ENCODE data around the gene GRIP2.

Gene GRIP2

DNA sequence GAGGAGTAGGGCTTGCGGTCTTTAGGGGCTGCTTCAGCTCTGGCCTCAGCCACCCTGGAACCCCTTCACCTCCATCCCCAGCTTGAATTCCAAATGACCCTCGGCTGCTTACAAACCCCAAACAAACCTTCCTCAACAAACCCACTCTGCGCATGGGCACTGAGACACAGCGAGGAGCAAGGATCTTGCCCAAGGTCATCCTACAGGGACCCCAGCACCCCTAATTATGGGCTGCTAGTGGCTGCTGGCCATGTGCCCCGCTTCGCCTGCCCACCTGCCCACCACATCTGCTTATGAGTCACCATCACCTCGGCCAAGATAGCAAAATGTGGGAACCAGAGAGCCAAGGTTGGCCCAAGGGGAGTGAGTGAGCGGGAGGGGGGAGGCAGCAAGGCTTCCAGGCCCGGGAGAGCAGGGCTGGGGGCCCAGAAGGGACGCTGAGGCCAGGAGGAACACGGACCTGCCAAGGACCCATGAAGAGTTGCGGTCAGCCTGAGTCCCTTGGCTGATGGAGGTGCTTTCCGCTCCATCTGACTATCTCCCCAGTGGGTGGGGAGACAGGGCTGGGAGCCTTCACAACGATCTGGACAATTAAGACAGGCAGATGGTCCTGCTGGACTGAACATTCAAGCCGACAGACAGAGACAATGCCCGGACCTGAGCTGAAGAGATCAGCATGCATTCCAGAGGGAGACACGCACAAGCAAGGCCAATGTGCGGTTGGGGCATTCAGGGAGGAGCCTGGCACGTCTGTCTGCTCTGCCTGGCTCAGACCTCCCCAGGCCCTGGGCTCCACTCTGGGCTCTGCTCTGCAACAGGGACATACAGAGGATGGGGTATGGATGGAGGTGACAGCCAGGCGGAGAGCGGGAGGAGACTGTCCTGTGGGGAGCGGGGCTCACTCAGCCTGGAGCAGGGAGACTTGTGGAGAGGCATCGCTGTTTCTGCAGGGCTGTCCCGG, 10.8 kb upstream of the GRIP2 start:
- Histone ChIP-seq H3K9ac (ENCODE audit: low read depth, low read length) (no peak overlapping the region), H3K36me3 (ENCODE audit: insufficient read depth, low read length) (no peaks in the 10 kb centered on the region), H3K4me1 (ENCODE audit: insufficient read depth, low read length) (peaks cover 11% of the 10 kb centered on the region), H3K9me3 (ENCODE audit: control insufficient read depth, insufficient read depth, low read length) (no peaks in the 10 kb centered on the region)

DNA sequence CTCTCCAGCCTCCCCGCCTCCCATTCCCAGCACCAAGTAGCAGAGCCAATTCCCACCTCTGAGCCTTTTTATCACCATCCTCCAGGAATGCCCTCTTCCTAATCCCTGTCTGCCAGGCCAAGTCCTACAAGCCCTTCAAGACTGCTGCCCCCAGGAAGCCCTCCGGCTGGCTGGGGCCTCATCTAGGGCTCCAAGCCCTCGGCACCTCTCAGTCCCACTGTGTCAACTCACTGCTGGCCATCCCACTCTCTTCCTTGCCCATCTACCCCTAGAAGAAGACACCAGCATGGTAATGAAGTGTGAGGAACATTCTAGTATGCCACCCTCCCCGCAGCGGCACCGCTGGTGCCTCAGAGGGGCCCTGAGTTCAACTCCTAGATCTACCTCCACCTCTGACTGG, 10.0 kb upstream of the GRIP2 start:
- Histone ChIP-seq H3K9me3 (ENCODE audit: control insufficient read depth, insufficient read depth, low read length) (no peaks in the 10 kb centered on the region), H3K36me3 (ENCODE audit: insufficient read depth, low read length) (no peaks in the 10 kb centered on the region), H3K4me1 (ENCODE audit: insufficient read depth, low read length) (peaks cover 4% of the 10 kb centered on the region; the same call in 1 of the 2 replicates), H3K9ac (ENCODE audit: low read depth, low read length) (no peak overlapping the region)

DNA sequence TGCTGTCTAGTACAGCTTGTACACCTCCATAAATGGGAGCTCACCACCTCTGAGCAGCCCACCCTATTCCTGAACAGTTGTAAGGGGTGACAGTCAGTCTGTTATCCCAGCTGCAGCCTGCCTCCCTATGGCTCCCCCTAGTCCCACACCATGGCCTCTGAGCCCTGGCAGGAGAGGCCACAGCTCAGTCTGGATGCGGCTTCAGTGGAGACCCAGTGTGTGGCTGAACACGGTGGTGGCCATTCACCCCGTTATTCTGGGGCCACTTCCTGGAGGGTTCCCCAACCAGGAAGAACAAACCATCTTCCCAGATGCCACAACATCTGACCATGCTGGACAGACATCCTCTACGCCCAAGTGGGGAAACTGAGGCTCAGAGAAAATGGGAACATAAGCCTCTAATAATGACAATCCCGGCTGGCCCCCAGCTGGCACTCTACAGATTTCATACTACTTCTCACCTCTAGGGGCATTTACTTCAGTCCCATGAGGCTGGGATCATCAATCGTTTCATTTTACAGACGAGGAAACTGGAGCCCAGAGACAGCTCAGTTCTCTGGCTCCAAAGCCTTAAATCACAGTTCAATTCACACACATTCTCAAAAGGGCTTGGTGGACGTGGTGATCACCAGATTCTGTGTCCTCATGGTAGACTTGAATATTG, 9.2 kb upstream of the GRIP2 start:
- Histone ChIP-seq H3K4me1 (ENCODE audit: insufficient read depth, low read length) (no peaks in the 10 kb centered on the region; the same call in 1 of the 2 replicates), H3K9ac (ENCODE audit: low read depth, low read length) (no peak overlapping the region), H3K9me3 (ENCODE audit: control insufficient read depth, insufficient read depth, low read length) (no peaks in the 10 kb centered on the region), H3K36me3 (ENCODE audit: insufficient read depth, low read length) (no peaks in the 10 kb centered on the region)

DNA sequence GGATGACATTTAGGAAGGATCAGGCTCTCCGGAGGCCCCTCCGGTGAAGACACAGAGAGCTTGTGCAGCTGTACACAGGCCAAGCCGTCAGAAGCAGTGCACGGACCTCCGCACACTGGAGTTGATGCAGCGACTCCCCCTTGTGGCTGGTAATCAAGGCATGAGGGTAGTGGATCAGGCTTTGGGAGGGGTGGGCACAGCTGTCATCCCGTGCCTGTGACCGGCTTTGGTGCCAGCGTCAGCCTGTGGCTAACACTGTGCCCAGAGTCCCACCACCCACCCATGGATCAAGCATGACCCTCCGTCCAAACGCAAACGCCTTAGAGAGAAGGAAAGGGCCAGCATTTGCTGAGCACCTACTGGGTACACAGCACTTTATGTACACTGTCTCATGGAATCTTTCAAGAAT, 8.2 kb upstream of the GRIP2 start:
- Histone ChIP-seq H3K9ac (ENCODE audit: low read depth, low read length) (no peak overlapping the region), H3K9me3 (ENCODE audit: control insufficient read depth, insufficient read depth, low read length) (no peaks in the 10 kb centered on the region), H3K4me1 (ENCODE audit: insufficient read depth, low read length) (no peaks in the 10 kb centered on the region; the same call in 1 of the 2 replicates), H3K36me3 (ENCODE audit: insufficient read depth, low read length) (no peaks in the 10 kb centered on the region)

DNA sequence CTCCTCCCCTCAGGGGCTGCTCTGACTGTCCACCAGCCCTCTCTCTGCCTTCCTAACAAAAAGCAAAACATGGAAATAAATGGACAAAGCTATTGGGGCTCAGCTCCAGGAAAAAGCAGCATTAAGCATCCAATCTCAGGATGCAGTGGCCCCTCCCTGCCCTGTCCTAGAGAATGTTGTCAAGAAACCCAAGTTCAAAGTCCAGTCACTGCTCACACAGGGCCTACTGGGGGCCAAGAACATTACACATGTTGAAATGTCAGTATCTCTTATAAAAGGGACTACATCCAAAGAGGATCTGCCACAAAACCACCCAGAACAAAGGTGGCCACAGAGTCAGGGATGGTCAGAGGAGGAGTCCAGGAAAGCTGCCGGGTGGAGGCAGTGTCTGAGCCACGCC, 7.6 kb upstream of the GRIP2 start:
- H3K9ac ChIP-seq (ENCODE audit: low read depth, low read length): no peak overlapping the region
- H3K9me3 ChIP-seq (ENCODE audit: control insufficient read depth, insufficient read depth, low read length): no peaks in the 10 kb centered on the region
- no peaks in the 10 kb centered on the region for H3K36me3 ChIP-seq (ENCODE audit: insufficient read depth, low read length)
- no peaks in the 10 kb centered on the region; the same call in 1 of the 2 replicates for H3K4me1 ChIP-seq (ENCODE audit: insufficient read depth, low read length)

DNA sequence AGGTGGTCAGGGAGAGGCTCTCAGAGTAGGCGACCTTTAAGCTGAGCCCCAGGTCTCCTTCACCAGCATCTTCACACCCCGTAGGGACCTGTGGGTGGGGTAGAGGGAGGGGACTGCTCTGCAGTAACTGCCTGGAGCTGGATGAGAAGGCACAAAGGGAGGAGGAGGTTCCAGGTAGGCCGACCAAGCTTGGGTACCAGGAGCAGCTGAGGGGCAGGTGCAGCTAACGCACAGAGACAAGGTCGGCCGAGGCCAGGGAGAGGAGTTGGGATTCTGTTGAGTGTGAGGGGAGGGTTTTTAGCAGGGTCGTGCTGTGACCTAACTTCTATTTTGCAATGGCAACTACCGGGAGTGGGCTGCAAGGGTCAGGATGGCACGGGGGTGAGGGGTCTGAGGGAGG, 5.9 kb upstream of the GRIP2 start:
- no peaks in the 10 kb centered on the region for H3K36me3 ChIP-seq (ENCODE audit: insufficient read depth, low read length)
- no peak overlapping the region for H3K9ac ChIP-seq (ENCODE audit: low read depth, low read length)
- no peaks in the 10 kb centered on the region for H3K9me3 ChIP-seq (ENCODE audit: control insufficient read depth, insufficient read depth, low read length)
- H3K4me1 ChIP-seq (ENCODE audit: insufficient read depth, low read length): no peaks in the 10 kb centered on the region; the same call in 1 of the 2 replicates

DNA sequence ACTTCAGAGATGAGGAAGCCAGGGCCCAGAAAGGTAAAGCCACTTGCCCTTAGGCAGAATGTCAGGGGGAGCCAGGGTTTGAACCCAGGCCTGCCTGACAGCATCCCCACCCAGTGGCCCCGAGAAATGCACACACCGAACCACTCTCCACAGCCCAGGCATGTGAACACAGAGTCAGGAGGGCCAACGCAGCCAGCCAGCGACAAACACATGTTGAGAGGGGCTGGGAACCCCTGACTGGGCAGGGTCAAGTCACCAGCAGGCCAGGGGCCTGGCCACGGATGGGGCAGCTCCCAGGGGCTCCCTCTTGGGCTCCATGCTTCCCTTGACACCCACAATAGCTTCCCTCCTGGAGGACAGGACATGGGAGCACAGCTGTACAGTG, 5.1 kb upstream of the GRIP2 start:
- Histone ChIP-seq H3K4me1 (ENCODE audit: insufficient read depth, low read length) (no peaks in the 10 kb centered on the region), H3K9ac (ENCODE audit: low read depth, low read length) (no peak overlapping the region), H3K9me3 (ENCODE audit: control insufficient read depth, insufficient read depth, low read length) (no peaks in the 10 kb centered on the region), H3K36me3 (ENCODE audit: insufficient read depth, low read length) (no peaks in the 10 kb centered on the region)

DNA sequence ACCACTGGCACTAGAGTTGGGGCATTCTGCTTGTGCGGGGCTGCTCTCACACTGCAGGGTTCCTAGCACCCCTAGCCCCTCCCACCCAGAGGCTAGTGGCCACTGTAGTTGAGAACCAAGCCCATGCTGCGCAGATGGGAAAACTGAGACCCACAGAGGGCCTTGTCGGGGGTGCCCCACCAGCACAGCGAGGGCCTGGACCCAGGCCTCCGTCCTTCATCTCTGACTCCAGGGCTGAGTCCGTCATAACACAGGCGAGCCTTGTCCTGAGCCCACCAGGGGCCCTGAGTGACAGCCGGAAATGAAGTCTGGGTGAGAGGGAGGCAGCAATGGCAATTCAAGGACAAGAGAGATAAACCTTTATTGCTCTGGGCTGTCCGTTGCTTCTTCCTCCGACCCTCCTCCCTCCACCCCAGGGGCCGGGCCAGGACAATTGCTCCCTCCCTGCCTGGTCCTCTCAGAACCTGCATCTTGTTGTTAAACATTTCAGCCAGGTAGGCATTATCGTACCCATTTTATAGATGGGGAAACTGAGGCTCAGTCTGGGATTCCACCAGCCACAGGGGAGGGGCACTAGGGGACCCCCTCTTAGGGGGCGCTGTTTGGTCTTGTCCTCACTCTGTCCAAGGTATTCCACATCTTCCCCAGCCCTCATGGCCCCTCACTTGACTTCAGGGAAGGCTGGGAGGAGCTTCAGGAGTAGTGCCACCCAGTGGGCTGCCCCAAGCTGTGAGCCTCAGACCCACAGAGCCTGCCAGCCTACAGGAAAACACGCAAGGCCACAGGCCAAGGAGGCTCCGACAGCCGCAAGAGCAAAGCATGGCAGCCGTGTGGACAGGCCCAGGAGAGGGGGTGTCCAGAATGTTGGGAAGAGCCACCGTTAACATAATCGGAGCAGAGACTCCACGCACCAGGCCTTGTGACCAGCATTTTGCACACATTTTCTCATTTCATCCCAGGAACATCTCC, 4.4 kb upstream of the GRIP2 start:
- no peak overlapping the region for H3K9ac ChIP-seq (ENCODE audit: low read depth, low read length)

DNA sequence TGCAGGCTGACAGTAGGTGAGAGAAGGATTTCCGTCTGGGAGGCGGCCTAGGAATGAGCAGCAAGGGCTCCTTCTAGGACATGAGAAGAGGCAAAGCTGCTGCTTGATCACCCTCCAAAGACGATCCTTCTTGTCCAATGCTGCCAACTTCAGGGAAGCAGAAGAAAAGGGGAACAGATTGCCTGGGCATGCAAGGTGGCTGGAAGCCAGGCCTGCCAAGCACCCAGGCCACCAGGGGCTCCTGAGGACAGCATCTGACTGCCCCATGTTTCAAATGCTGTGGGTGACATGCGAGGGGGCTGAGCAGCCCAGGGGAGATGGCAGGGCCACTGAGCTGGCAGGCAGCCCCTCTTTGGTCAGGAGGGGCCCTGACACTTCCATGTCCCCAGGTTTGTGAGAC, 3.3 kb upstream of the GRIP2 start:
- Histone ChIP-seq H3K9ac (ENCODE audit: low read depth, low read length) (no peak overlapping the region), H3K4me1 (ENCODE audit: insufficient read depth, low read length) (no peaks in the 10 kb centered on the region), H3K36me3 (ENCODE audit: insufficient read depth, low read length) (no peaks in the 10 kb centered on the region), H3K9me3 (ENCODE audit: control insufficient read depth, insufficient read depth, low read length) (no peaks in the 10 kb centered on the region)

More for the DNA sequence above, 4.4 kb upstream of the GRIP2 start:
- no peaks in the 10 kb centered on the region for H3K36me3 ChIP-seq (ENCODE audit: insufficient read depth, low read length)
- no peaks in the 10 kb centered on the region for H3K4me1 ChIP-seq (ENCODE audit: insufficient read depth, low read length)
- no peaks in the 10 kb centered on the region for H3K9me3 ChIP-seq (ENCODE audit: control insufficient read depth, insufficient read depth, low read length)

DNA sequence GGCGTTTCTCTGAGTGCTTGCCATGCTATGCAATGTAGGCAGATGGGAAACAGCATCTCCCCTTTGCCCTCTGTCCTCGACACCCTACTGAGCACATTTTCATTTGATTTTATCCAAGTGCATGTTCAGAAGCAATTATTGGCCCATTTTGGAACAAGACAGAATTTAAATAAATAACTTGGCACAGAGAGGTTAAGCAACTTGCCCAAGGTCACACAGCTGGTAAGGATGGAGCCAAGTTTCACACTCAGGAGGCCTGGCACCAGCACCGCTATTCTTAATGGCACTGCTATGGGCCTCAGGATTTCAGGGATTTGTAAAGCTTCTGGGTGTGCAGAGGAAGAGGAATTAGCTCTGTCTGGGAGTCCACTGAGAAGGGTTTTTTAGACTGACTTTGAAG, 2.5 kb upstream of the GRIP2 start:
- peaks cover 5% of the 10 kb centered on the region; the same call in 1 of the 2 replicates for H3K4me1 ChIP-seq (ENCODE audit: insufficient read depth, low read length)
- no peaks in the 10 kb centered on the region for H3K9me3 ChIP-seq (ENCODE audit: control insufficient read depth, insufficient read depth, low read length)
- H3K36me3 ChIP-seq (ENCODE audit: insufficient read depth, low read length): no peaks in the 10 kb centered on the region
- no peak overlapping the region for H3K9ac ChIP-seq (ENCODE audit: low read depth, low read length)

DNA sequence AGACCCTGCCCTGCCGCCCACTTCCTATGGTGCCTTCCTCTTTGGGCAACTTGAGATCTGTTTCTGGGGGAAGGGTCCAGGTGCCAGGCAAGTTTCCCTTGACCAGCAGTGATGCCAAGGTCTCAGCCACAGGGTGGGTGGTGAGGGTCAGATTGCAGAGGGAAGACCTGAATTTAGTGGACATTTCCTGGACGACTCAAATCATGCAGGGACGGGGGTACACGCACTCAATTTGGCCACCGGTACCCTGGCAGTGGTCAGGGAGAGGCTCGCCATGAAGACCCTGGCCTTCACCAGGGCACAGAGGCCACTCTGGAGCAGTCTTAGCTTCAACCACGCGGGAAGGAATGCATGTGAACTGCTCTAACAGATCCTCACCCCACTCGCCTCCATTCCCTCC, 1.5 kb upstream of the GRIP2 start:
- peaks cover 10% of the 10 kb centered on the region for H3K4me1 ChIP-seq (ENCODE audit: insufficient read depth, low read length)
- no peaks in the 10 kb centered on the region for H3K9me3 ChIP-seq (ENCODE audit: control insufficient read depth, insufficient read depth, low read length)

DNA sequence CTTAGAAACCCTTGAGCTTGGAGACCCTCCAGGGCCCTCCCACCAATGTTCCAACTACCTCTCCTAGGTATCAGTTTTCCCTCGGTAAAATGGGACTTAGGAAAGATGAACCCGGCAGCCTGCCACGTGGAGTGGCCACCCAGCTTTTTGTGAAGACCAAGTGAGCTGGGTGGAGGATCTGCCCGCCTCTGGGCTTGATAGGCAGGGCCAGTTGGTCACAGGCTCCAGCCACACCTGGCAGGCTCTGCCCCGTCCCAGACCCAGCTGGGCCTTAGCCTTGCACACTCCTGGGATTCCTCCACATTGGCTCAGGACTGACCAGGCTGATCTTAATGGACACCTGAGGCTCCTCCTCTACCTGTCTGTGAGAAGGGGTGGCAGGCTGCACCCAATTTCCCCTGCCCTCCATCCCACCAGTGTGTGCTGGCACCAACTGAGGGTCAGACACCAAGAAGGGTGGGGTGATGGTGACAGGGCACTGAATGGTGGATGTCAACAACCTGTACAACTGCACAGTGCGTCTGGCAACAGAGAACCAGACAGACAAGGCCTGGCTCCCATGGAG, 761 bp upstream of the GRIP2 start:
- Histone ChIP-seq H3K9me3 (ENCODE audit: control insufficient read depth, insufficient read depth, low read length) (no peaks in the 10 kb centered on the region), H3K4me1 (ENCODE audit: insufficient read depth, low read length) (peaks cover 12% of the 10 kb centered on the region), H3K9ac (ENCODE audit: low read depth, low read length) (no peak overlapping the region), H3K36me3 (ENCODE audit: insufficient read depth, low read length) (no peaks in the 10 kb centered on the region)

More for the DNA sequence above, 1.5 kb upstream of the GRIP2 start:
- H3K9ac ChIP-seq (ENCODE audit: low read depth, low read length): no peak overlapping the region
- H3K36me3 ChIP-seq (ENCODE audit: insufficient read depth, low read length): no peaks in the 10 kb centered on the region

DNA sequence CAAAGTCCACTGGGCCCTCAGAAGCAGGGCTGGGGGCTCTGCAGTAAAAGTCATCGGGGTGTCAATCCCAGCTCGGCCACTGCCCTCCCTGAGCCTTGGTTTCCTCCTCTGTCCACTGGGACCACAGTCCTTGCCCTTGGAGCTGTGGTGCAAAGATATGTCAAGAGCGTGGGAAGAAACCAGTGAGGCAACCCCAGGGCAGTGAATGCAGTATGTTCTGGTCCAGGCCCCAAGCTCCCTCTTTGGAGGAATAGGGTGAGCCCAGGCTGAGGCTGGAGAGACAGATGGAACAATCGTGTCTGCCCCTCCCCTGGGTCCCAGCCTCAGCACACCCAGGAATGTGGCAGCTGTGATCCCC, 779 bp downstream of the GRIP2 start:
- H3K9me3 ChIP-seq (ENCODE audit: control insufficient read depth, insufficient read depth, low read length): no peaks in the 10 kb centered on the region
- H3K4me1 ChIP-seq (ENCODE audit: insufficient read depth, low read length): peaks cover 22% of the 10 kb centered on the region
- no peaks in the 10 kb centered on the region for H3K36me3 ChIP-seq (ENCODE audit: insufficient read depth, low read length)

More for the DNA sequence above, 779 bp downstream of the GRIP2 start:
- H3K9ac ChIP-seq (ENCODE audit: low read depth, low read length): no peak overlapping the region

Data from ES-I3 (cell line).